ENCODE measurements around the gene B3GNT5.

DNA sequence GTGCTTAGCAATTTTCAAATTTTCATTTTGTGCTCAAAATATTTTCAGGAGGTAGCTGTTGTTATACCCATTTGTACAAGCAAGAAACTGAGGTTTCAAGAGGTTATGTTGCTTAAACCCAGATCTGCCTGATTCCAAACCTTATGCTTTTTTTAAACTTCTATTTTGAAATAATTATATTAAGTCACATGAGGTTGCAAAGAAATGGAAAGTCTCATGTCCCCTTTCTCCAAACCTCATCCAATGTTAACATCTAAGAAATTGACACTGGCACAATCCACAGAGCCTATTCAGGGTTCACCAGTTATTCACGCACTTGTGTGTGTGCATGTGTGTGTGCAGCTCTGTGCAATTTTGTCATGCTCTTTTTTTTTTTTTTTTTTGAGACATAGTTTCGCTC lies 35.1 kb downstream of the B3GNT5 start:
- TF ChIP-seq, protein P1, sequence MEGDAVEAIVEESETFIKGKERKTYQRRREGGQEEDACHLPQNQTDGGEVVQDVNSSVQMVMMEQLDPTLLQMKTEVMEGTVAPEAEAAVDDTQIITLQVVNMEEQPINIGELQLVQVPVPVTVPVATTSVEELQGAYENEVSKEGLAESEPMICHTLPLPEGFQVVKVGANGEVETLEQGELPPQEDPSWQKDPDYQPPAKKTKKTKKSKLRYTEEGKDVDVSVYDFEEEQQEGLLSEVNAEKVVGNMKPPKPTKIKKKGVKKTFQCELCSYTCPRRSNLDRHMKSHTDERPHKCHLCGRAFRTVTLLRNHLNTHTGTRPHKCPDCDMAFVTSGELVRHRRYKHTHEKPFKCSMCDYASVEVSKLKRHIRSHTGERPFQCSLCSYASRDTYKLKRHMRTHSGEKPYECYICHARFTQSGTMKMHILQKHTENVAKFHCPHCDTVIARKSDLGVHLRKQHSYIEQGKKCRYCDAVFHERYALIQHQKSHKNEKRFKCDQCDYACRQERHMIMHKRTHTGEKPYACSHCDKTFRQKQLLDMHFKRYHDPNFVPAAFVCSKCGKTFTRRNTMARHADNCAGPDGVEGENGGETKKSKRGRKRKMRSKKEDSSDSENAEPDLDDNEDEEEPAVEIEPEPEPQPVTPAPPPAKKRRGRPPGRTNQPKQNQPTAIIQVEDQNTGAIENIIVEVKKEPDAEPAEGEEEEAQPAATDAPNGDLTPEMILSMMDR (IDR thresholded peaks at IDR 0.05 in 2 of 3, conservative IDR thresholded peaks at IDR 0.05 in 1 of 3; ENCODE audit: control insufficient read depth in 2 of 3, extremely low read depth in 1 of 3, insufficient read depth in 1 of 3, low read depth in 3 of 3, low read length in 3 of 3): no peak
- TF ChIP-seq EP300 (IDR thresholded peaks at IDR 0.05; ENCODE audit: borderline replicate concordance in 1 of 2, control insufficient read depth in 1 of 2, low read depth in 2 of 2, low read length in 2 of 2): no peak
- TF ChIP-seq POLR2A (IDR thresholded peaks at IDR 0.05; ENCODE audit: low read depth, low read length): no peak
- TF ChIP-seq TAF1 (IDR thresholded peaks at IDR 0.05; ENCODE audit: borderline replicate concordance, low read depth, low read length): no peak
- no peak for TF ChIP-seq SPI1 (IDR thresholded peaks at IDR 0.05; ENCODE audit: borderline replicate concordance, insufficient read depth, low read depth, low read length)
- TF ChIP-seq TCF7 (IDR thresholded peaks at IDR 0.05; ENCODE audit: borderline replicate concordance): no peak
- no peak for TF ChIP-seq SREBF1 (IDR thresholded peaks at IDR 0.05; ENCODE audit: low read length)
- no peak for TF ChIP-seq POLR2AphosphoS2 (IDR thresholded peaks at IDR 0.05; ENCODE audit: low read depth, low read length)
- no peak for TF ChIP-seq WRNIP1 (IDR thresholded peaks at IDR 0.05; ENCODE audit: borderline replicate concordance, low read depth, low read length)
- no peak for TF ChIP-seq ZBED1 (IDR thresholded peaks at IDR 0.05; ENCODE audit: borderline replicate concordance)
